Smooth muscle cell (in vitro differentiated cells): Measurements from ENCODE around the gene PRSS38. TPM values are rescaled to one million over a fixed set of nuclear protein-coding genes. Genes with fewer than 3 reads are reported as not detected.

Experiments
- DNase-seq: peaks from one replicate; lab custom pipeline; 2025; ENCODE audit not compliant: unreplicated experiment; lab: John Stamatoyannopoulos, UW
- H2AFZ ChIP-seq: fragments of 200-600 bp; sonication (generic); 2 replicates; pipeline ENCODE4 v1.6.0; 2016; ENCODE audit warnings: antibody characterized with exemption, low read depth, mild to moderate bottlenecking
- H3F3A ChIP-seq: fragments of 200-600 bp; sonication (generic); 2 replicates; pipeline ENCODE4 v1.6.0; 2017; ENCODE audit warnings: antibody characterized with exemption, low read depth
- H3K27ac ChIP-seq: fragments of 200-600 bp; sonication (generic); 2 replicates; pipeline ENCODE4 v1.5.1; 2016; ENCODE audit warnings: low read depth, mild to moderate bottlenecking
- H3K27me3 ChIP-seq: fragments of 200-600 bp; sonication (generic); 2 replicates; pipeline ENCODE4 v1.6.1; 2016; ENCODE audit warnings: low read depth, mild to moderate bottlenecking
- H3K36me3 ChIP-seq: fragments of 200-600 bp; sonication (generic); 2 replicates; pipeline ENCODE4 v1.5.1; 2016; ENCODE audit warnings: low read depth
- H3K4me1 ChIP-seq: fragments of 200-600 bp; sonication (generic); 2 replicates; pipeline ENCODE4 v1.5.1; 2016; ENCODE audit warnings: low read depth
- H3K4me2 ChIP-seq: fragments of 200-600 bp; sonication (generic); 2 replicates; pipeline ENCODE4 v1.6.0; 2016; ENCODE audit warnings: mild to moderate bottlenecking
- H3K4me3 ChIP-seq: fragments of 200-600 bp; sonication (generic); 2 replicates; pipeline ENCODE4 v1.5.1; 2016; ENCODE audit warnings: mild to moderate bottlenecking
- H3K79me2 ChIP-seq: fragments of 200-600 bp; sonication (generic); 2 replicates; pipeline ENCODE4 v1.6.0; 2016; ENCODE audit warnings: low read depth, mild to moderate bottlenecking
- H3K9ac ChIP-seq: fragments of 200-600 bp; sonication (generic); 2 replicates; pipeline ENCODE4 v1.6.0; 2016; ENCODE audit warnings: low read depth
- H3K9me3 ChIP-seq: fragments of 200-600 bp; sonication (generic); replicated peaks from 2 replicates; pipeline ENCODE4 v1.5.1; 2016; ENCODE audit warnings: low read depth
- H4K20me1 ChIP-seq: fragments of 200-600 bp; sonication (generic); 2 replicates; pipeline ENCODE4 v1.6.0; 2016; ENCODE audit warnings: low read depth
- CTCF ChIP-seq: fragments of 200-600 bp; sonication (generic); IDR thresholded peaks from 2 replicates; pipeline ENCODE4 v1.5.1; 2017; ENCODE audit warnings: borderline replicate concordance, mild to moderate bottlenecking, antibody characterized with exemption; ENCODE audit not compliant: insufficient read depth, poor library complexity, severe bottlenecking
- WGBS: methylation state at CpG from one replicate; pipeline ENCODE4 v1.1.7; 2016; ENCODE audit warnings: low lambda C conversion rate; 5-methylcytosine and 5-hydroxymethylcytosine counted together
- polyA plus RNA-seq: library from polyadenylated mRNA; unstranded; fragments of >200 nt; fragmentation: Nextera tagmentation; extraction: Ambion mirVana; gene quantifications from 2 replicates; pipeline ENCODE4 v1.2.1, GENCODE V29; 2016
- total RNA-seq: library from RNA; depleted of rRNA; stranded (reverse); fragments of >200 nt; gene quantifications from 2 replicates; pipeline ENCODE4 v1.2.3, GENCODE V29; 2014

The PRSS38 gene
- total and polyA plus RNA-seq, 2 experiments from 2014 or later, result not detected

GRCh38 chr1:227888404-227889046, 73.0 kb downstream of the PRSS38 start:
- no peaks in the 10 kb centered on the region for H3K27me3 ChIP-seq
- no peak overlapping the region for H3K27ac ChIP-seq
- 93% methylated on average over 8 of the region's 8 CpGs for WGBS
- no peak for TF ChIP-seq CTCF
- no peak for DNase-seq
- H3K9me3 ChIP-seq, result no peaks in the 10 kb centered on the region
- H3K36me3 ChIP-seq, result no peaks in the 10 kb centered on the region
- no peak overlapping the region for H3K9ac ChIP-seq
- H3K4me2 ChIP-seq, result no peak overlapping the region
- H2AFZ ChIP-seq, result no peak overlapping the region
- H3K4me3 ChIP-seq, result no peak overlapping the region
- no peaks in the 10 kb centered on the region for H4K20me1 ChIP-seq
- no peaks in the 10 kb centered on the region for H3F3A ChIP-seq
- H3K4me1 ChIP-seq, result peaks cover 23% of the 10 kb centered on the region
- H3K79me2 ChIP-seq, result no peaks in the 10 kb centered on the region

- no peak for TF ChIP-seq CTCF
- H3K9me3 ChIP-seq, result no peaks in the 10 kb centered on the region
- no peak overlapping the region for H3K27ac ChIP-seq
- H4K20me1 ChIP-seq, result no peaks in the 10 kb centered on the region
- H3K36me3 ChIP-seq, result no peaks in the 10 kb centered on the region
- H2AFZ ChIP-seq, result no peak overlapping the region
- no peaks in the 10 kb centered on the region for H3K79me2 ChIP-seq
- H3K9ac ChIP-seq, result no peak overlapping the region
- no peak overlapping the region for H3K4me2 ChIP-seq
- WGBS, result 84% methylated on average over 14 of the region's 14 CpGs
- no peaks in the 10 kb centered on the region for H3K27me3 ChIP-seq
- H3F3A ChIP-seq, result no peaks in the 10 kb centered on the region
- H3K4me3 ChIP-seq, result no peak overlapping the region
- peaks cover 23% of the 10 kb centered on the region for H3K4me1 ChIP-seq
- DNase-seq, result no peak
Observed at GRCh38 chr1:227889047-227889862, 73.8 kb downstream of the PRSS38 start.

GRCh38 chr1:227889863-227890405, 74.5 kb downstream of the PRSS38 start:
- H2AFZ ChIP-seq, result no peak overlapping the region
- no peak for TF ChIP-seq CTCF
- no peaks in the 10 kb centered on the region for H3K36me3 ChIP-seq
- H3K9ac ChIP-seq, result no peak overlapping the region
- no peaks in the 10 kb centered on the region for H3K27me3 ChIP-seq
- H3K27ac ChIP-seq, result no peak overlapping the region
- H3K9me3 ChIP-seq, result no peaks in the 10 kb centered on the region
- DNase-seq, result no peak
- H3K4me3 ChIP-seq, result no peak overlapping the region
- no peaks in the 10 kb centered on the region for H3F3A ChIP-seq
- no peaks in the 10 kb centered on the region for H4K20me1 ChIP-seq
- H3K4me1 ChIP-seq, result peaks cover 23% of the 10 kb centered on the region
- no peaks in the 10 kb centered on the region for H3K79me2 ChIP-seq
- no peak overlapping the region for H3K4me2 ChIP-seq
- 92% methylated on average over 13 of the region's 13 CpGs for WGBS
